Adipocyte (in vitro differentiated cells): ENCODE results near the gene JAML.

Experiments
- DNase-seq: peaks from one replicate; pipeline ENCODE4 v3.0.0-alpha.2; 2015; ENCODE audit warnings: low read depth
- H3K27me3 ChIP-seq: replicated peaks from 2 replicates; pipeline ENCODE4 v1.7.0; 2013; ENCODE audit warnings: mild to moderate bottlenecking, low read length, moderate library complexity; ENCODE audit not compliant: control insufficient read depth, insufficient read depth
- H3K36me3 ChIP-seq: 2 replicates; pipeline ENCODE4 v1.7.0; 2013; ENCODE audit warnings: low read length, mild to moderate bottlenecking, moderate library complexity; ENCODE audit not compliant: control insufficient read depth, insufficient read depth, severe bottlenecking
- H3K4me1 ChIP-seq: 2 replicates; pipeline ENCODE4 v1.7.0; 2013; ENCODE audit warnings: mild to moderate bottlenecking, low read length, moderate library complexity; ENCODE audit not compliant: control insufficient read depth, insufficient read depth
- H3K4me3 ChIP-seq: 2 replicates; pipeline ENCODE4 v1.7.0; 2013; ENCODE audit warnings: mild to moderate bottlenecking, low read length, moderate library complexity
- H3K9ac ChIP-seq: 2 replicates; pipeline ENCODE4 v1.7.0; 2013; ENCODE audit warnings: mild to moderate bottlenecking, low read length, moderate library complexity
- H3K9me3 ChIP-seq: 2 replicates; pipeline ENCODE4 v1.7.0; 2013; ENCODE audit warnings: mild to moderate bottlenecking, low read length, moderate library complexity; ENCODE audit not compliant: control insufficient read depth

Gene JAML

DNA sequence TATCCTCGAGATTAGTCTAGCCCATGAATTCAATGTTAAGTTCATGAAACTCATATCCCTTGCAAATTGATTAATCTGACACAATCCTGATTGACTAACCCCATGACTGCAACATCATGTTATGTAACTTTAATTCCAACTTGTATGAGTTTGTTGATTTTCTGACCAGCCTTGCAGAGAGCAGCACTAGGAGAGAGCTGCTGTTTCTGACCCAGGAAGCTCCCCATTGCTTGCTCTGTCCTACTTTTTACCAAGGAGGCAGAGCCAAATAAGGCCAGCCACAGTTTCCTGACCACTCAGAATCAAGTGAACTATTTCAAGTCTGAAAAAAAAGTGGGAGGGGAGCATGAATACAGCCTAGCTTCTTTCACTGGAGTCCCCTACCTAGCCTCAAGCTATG is 14.1 kb upstream of the JAML start:
- Histone ChIP-seq H3K27me3 (peaks cover 29% of the 10 kb centered on the region), H3K36me3 (no peaks in the 10 kb centered on the region), H3K4me3 (no peak overlapping the region), H3K9ac (no peak overlapping the region), H3K4me1 (peaks cover 11% of the 10 kb centered on the region), H3K9me3 (no peaks in the 10 kb centered on the region)
- no peak for DNase-seq

DNA sequence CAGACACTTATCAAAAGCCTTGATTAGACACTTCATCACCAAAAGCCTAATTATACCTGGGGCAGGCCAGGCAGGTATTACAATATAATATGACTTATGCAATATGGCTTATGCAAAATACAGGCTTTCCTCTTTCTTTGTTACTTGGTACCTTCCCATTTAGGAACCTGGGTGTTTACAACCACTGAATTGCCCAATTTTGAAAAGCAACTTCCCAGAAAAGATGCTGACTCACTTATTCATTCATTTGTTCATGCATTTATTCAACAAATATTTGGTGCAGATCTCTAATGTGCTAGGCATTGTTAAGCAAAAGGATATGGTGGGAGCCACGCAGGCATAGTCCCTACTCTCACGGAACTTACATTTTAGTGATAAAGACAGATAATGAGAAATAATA is 13.6 kb upstream of the JAML start:
- H3K36me3 ChIP-seq = no peaks in the 10 kb centered on the region
- DNase-seq = no peak
- H3K9me3 ChIP-seq = no peaks in the 10 kb centered on the region
- H3K4me1 ChIP-seq = peaks cover 11% of the 10 kb centered on the region
- H3K4me3 ChIP-seq = no peak overlapping the region
- peaks cover 26% of the 10 kb centered on the region for H3K27me3 ChIP-seq
- H3K9ac ChIP-seq = no peak overlapping the region

- Histone ChIP-seq H3K36me3 (no peaks in the 10 kb centered on the region), H3K9me3 (no peaks in the 10 kb centered on the region), H3K4me3 (no peak overlapping the region), H3K27me3 (peaks cover 26% of the 10 kb centered on the region), H3K4me1 (peaks cover 4% of the 10 kb centered on the region), H3K9ac (no peak overlapping the region)
- no peak for DNase-seq
Observed at GRCh38 chr11:118236170-118236569, 11.4 kb upstream of the JAML start.

DNA sequence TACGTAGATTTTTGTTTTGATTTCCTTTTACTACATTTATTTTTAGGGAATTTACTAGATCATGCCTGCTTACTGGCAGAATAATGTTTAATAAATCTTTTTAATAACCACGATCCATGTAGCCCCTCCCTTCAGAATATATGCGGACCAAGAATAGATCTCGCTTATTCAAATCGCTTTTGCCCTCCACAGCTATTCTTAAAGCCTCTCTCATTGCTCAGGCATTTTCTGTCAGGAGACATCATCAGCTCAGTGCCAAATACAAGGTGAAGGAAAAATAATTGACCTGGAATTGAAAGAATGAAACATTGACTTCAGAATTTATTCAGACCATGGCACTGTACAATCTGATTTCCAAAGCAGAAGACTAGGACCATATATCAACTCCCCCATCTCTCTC is 10.0 kb upstream of the JAML start:
- no peak overlapping the region for H3K4me3 ChIP-seq
- no peak overlapping the region for H3K9ac ChIP-seq
- H3K27me3 ChIP-seq = peaks cover 26% of the 10 kb centered on the region
- H3K36me3 ChIP-seq = no peaks in the 10 kb centered on the region
- H3K9me3 ChIP-seq = no peaks in the 10 kb centered on the region
- DNase-seq = no peak
- no peaks in the 10 kb centered on the region for H3K4me1 ChIP-seq

DNA sequence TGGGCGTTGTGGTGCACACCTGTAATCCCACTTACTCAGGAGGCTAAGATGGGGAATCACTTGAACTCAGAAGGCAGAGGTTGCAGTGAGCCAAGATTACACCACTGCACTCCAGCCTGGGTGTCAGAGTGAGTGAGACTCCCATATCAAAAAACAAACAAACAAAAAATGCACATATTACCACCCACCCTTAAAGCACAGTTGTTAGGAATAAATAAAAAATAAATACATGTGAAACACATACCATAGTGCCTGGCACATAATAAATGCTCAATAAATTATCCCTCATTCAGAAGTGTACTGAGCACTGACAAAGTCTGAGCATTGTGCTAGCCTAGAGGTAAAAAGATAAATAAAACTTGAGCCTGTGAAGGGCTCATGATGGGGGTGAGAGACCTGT is 9.0 kb upstream of the JAML start:
- DNase-seq = no peak
- H3K36me3 ChIP-seq = no peaks in the 10 kb centered on the region
- H3K9ac ChIP-seq = no peak overlapping the region
- peaks cover 26% of the 10 kb centered on the region for H3K27me3 ChIP-seq
- no peaks in the 10 kb centered on the region for H3K4me1 ChIP-seq
- no peak overlapping the region for H3K4me3 ChIP-seq
- no peaks in the 10 kb centered on the region for H3K9me3 ChIP-seq

DNA sequence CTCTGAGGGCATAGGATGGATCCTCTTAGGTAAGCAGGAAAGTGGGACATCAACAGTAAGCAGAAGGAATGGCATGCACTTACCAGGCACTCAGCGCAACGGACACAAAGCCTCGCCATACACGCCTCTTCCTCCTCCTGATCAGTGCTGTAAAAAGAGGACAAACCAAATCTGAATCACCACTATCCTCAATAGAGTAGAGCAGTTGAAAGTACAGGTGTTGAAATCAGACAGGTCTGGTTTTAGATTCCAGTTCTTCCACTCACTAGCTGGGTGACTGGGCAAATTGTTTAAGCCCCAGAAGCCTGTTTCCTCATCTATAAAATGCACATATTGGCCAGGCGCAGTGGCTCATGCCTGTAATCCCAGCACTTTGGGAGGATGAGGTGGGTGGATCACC is 8.6 kb upstream of the JAML start:
- H3K9me3 ChIP-seq = no peaks in the 10 kb centered on the region
- H3K9ac ChIP-seq = no peak overlapping the region
- no peaks in the 10 kb centered on the region for H3K36me3 ChIP-seq

GRCh38 chr11:118232659-118233058 is 7.8 kb upstream of the JAML start:
- no peak overlapping the region for H3K4me3 ChIP-seq
- H3K36me3 ChIP-seq = no peaks in the 10 kb centered on the region
- no peaks in the 10 kb centered on the region for H3K9me3 ChIP-seq
- no peaks in the 10 kb centered on the region for H3K4me1 ChIP-seq
- H3K27me3 ChIP-seq = peaks cover 26% of the 10 kb centered on the region
- H3K9ac ChIP-seq = no peak overlapping the region
- DNase-seq = no peak

More for the DNA sequence above, 8.6 kb upstream of the JAML start:
- peaks cover 26% of the 10 kb centered on the region for H3K27me3 ChIP-seq
- no peaks in the 10 kb centered on the region for H3K4me1 ChIP-seq
- DNase-seq = no peak
- H3K4me3 ChIP-seq = no peak overlapping the region

DNA sequence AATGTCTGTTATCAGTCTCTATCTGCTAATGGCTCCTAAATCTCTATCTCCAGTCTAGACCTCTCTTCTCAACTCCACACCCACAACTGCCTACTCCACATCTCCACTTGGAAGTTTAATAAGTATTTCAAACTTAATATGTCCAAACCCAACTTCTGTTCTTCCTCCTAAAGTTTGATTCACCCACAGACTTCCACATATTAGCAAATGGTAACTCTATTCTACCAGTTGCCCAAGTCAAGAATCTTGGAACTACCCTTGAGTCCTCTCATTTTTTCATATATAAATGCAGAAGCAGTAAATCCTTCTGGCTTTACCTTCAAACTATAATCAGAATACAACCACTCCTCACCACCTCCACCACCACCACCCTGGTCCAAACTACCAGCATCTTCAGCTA is 6.7 kb upstream of the JAML start:
- Histone ChIP-seq H3K4me3 (no peak overlapping the region), H3K4me1 (peaks cover 5% of the 10 kb centered on the region), H3K27me3 (peaks cover 22% of the 10 kb centered on the region), H3K9me3 (no peaks in the 10 kb centered on the region), H3K9ac (no peak overlapping the region), H3K36me3 (no peaks in the 10 kb centered on the region)
- no peak for DNase-seq

GRCh38 chr11:118230088-118230487 is 5.3 kb upstream of the JAML start:
- DNase-seq = no peak
- Histone ChIP-seq H3K9ac (no peak overlapping the region), H3K36me3 (no peaks in the 10 kb centered on the region), H3K4me3 (no peak overlapping the region), H3K27me3 (peaks cover 10% of the 10 kb centered on the region), H3K4me1 (peaks cover 6% of the 10 kb centered on the region), H3K9me3 (no peaks in the 10 kb centered on the region)

GRCh38 chr11:118229274-118229847 is 4.5 kb upstream of the JAML start:
- DNase-seq = no peak
- no peaks in the 10 kb centered on the region for H3K36me3 ChIP-seq
- peaks cover 6% of the 10 kb centered on the region for H3K4me1 ChIP-seq
- no peak overlapping the region for H3K9ac ChIP-seq
- H3K9me3 ChIP-seq = no peaks in the 10 kb centered on the region
- peaks cover 4% of the 10 kb centered on the region for H3K27me3 ChIP-seq
- H3K4me3 ChIP-seq = no peak overlapping the region

GRCh38 chr11:118227865-118228785 is 3.3 kb upstream of the JAML start:
- H3K36me3 ChIP-seq = no peaks in the 10 kb centered on the region
- no peaks in the 10 kb centered on the region for H3K9me3 ChIP-seq
- no peak for DNase-seq
- no peak overlapping the region for H3K9ac ChIP-seq
- peaks cover 13% of the 10 kb centered on the region for H3K4me1 ChIP-seq
- peaks cover 9% of the 10 kb centered on the region for H3K27me3 ChIP-seq
- no peak overlapping the region for H3K4me3 ChIP-seq
